ENCODE measurements around the gene COL7A1. TPM values are rescaled to one million over a fixed set of nuclear protein-coding genes. Genes with fewer than 3 reads are reported as not detected.

The COL7A1 gene
- total RNA-seq, 1 experiment from 2014 or later: 40.0 TPM

- Histone ChIP-seq H3K9me3 (ENCODE audit: control insufficient read depth, insufficient read depth, low read depth, low read length) (no peaks in the 10 kb centered on the region), H3K4me3 (ENCODE audit: low read depth in 2 of 2, low read length in 2 of 2) (no peak overlapping the region), H3K27ac (ENCODE audit: low read length) (no peak overlapping the region), H3K36me3 (ENCODE audit: control insufficient read depth, insufficient read depth, low read length) (no peaks in the 10 kb centered on the region), H3K4me1 (ENCODE audit: control insufficient read depth, insufficient read depth, low read length) (peaks cover 11% of the 10 kb centered on the region), H3K27me3 (ENCODE audit: control insufficient read depth, insufficient read depth, low read length) (no peaks in the 10 kb centered on the region)
- no TSS peak for BruUV-seq (replicated peaks)
- CTCF ChIA-PET: interaction anchor here (1.0 kb wide), 1 partner anchor 89 kb away, joined by 7 read pairs; no protein-coding TSS in a partner anchor
- DNase-seq (ENCODE audit: low read depth, low spot score): no peak
- ATAC-seq: no peak
- POLR2A ChIA-PET: no interaction called here
- no peak for TF ChIP-seq POLR2AphosphoS5 (IDR thresholded peaks at IDR 0.05; ENCODE audit: low read depth, low read length)
- TF ChIP-seq SIN3A (IDR thresholded peaks at IDR 0.05; ENCODE audit: borderline replicate concordance, insufficient read depth, low read depth, low read length): no peak
- no peak for TF ChIP-seq CTCF (IDR thresholded peaks at IDR 0.05)
- TF ChIP-seq, protein P1, sequence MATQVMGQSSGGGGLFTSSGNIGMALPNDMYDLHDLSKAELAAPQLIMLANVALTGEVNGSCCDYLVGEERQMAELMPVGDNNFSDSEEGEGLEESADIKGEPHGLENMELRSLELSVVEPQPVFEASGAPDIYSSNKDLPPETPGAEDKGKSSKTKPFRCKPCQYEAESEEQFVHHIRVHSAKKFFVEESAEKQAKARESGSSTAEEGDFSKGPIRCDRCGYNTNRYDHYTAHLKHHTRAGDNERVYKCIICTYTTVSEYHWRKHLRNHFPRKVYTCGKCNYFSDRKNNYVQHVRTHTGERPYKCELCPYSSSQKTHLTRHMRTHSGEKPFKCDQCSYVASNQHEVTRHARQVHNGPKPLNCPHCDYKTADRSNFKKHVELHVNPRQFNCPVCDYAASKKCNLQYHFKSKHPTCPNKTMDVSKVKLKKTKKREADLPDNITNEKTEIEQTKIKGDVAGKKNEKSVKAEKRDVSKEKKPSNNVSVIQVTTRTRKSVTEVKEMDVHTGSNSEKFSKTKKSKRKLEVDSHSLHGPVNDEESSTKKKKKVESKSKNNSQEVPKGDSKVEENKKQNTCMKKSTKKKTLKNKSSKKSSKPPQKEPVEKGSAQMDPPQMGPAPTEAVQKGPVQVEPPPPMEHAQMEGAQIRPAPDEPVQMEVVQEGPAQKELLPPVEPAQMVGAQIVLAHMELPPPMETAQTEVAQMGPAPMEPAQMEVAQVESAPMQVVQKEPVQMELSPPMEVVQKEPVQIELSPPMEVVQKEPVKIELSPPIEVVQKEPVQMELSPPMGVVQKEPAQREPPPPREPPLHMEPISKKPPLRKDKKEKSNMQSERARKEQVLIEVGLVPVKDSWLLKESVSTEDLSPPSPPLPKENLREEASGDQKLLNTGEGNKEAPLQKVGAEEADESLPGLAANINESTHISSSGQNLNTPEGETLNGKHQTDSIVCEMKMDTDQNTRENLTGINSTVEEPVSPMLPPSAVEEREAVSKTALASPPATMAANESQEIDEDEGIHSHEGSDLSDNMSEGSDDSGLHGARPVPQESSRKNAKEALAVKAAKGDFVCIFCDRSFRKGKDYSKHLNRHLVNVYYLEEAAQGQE (IDR thresholded peaks at IDR 0.05; ENCODE audit: insufficient read depth in 1 of 2, low read depth in 2 of 2, low read length in 1 of 2): no peak
- TF ChIP-seq TCF7L2 (IDR thresholded peaks at IDR 0.05; ENCODE audit: low read depth, low read length): no peak
- intact Hi-C loops (cut with micrococcal nuclease; ENCODE audit: unreplicated experiment): no loop called here
- in situ Hi-C loops (cut with HindIII; ENCODE audit: low pct_unique_long_range_greater_than_20kb, low sequenced_read_pairs): no loop called here
Measured at GRCh38 chr3:48562367-48563095, 32.6 kb downstream of the COL7A1 start.

GRCh38 chr3:48561045-48561736 is 33.9 kb downstream of the COL7A1 start:
- no TSS peak for BruUV-seq (replicated peaks)
- no peaks in the 10 kb centered on the region for H3K36me3 ChIP-seq (ENCODE audit: control insufficient read depth, insufficient read depth, low read length)
- no peaks in the 10 kb centered on the region for H3K9me3 ChIP-seq (ENCODE audit: control insufficient read depth, insufficient read depth, low read depth, low read length)
- TF ChIP-seq, protein P1 (IDR thresholded peaks at IDR 0.05; ENCODE audit: insufficient read depth in 1 of 2, low read depth in 2 of 2, low read length in 1 of 2): no peak
- TF ChIP-seq CTCF (IDR thresholded peaks at IDR 0.05): no peak
- no peak for TF ChIP-seq TCF7L2 (IDR thresholded peaks at IDR 0.05; ENCODE audit: low read depth, low read length)
- no peak for TF ChIP-seq SIN3A (IDR thresholded peaks at IDR 0.05; ENCODE audit: borderline replicate concordance, insufficient read depth, low read depth, low read length)
- TF ChIP-seq POLR2AphosphoS5 (IDR thresholded peaks at IDR 0.05; ENCODE audit: low read depth, low read length): no peak
- ATAC-seq (no peak), DNase-seq (ENCODE audit: low read depth, low spot score) (no peak)
- POLR2A ChIA-PET: interaction anchor here (0.6 kb wide), 1 partner anchor 21 kb away, joined by 6 read pairs; no protein-coding TSS in a partner anchor
- intact Hi-C loops (cut with micrococcal nuclease; ENCODE audit: unreplicated experiment): no loop called here
- CTCF ChIA-PET: no interaction called here
- no peaks in the 10 kb centered on the region for H3K27me3 ChIP-seq (ENCODE audit: control insufficient read depth, insufficient read depth, low read length)
- in situ Hi-C loops (cut with HindIII; ENCODE audit: low pct_unique_long_range_greater_than_20kb, low sequenced_read_pairs): no loop called here
- no peak overlapping the region for H3K4me3 ChIP-seq (ENCODE audit: low read depth in 2 of 2, low read length in 2 of 2)
- no peak overlapping the region for H3K27ac ChIP-seq (ENCODE audit: low read length)
- H3K4me1 ChIP-seq (ENCODE audit: control insufficient read depth, insufficient read depth, low read length): peaks cover 11% of the 10 kb centered on the region
